ENCODE measurements around the gene SLC1A5. TPM values are rescaled to one million over a fixed set of nuclear protein-coding genes. Genes with fewer than 3 reads are reported as not detected.
A peak's percentile ranks its signal among the peaks of the same experiment; 100 is the strongest.

The SLC1A5 gene
- total RNA-seq, 2 experiments from 2014 or later, result 145 to 161 TPM

DNA sequence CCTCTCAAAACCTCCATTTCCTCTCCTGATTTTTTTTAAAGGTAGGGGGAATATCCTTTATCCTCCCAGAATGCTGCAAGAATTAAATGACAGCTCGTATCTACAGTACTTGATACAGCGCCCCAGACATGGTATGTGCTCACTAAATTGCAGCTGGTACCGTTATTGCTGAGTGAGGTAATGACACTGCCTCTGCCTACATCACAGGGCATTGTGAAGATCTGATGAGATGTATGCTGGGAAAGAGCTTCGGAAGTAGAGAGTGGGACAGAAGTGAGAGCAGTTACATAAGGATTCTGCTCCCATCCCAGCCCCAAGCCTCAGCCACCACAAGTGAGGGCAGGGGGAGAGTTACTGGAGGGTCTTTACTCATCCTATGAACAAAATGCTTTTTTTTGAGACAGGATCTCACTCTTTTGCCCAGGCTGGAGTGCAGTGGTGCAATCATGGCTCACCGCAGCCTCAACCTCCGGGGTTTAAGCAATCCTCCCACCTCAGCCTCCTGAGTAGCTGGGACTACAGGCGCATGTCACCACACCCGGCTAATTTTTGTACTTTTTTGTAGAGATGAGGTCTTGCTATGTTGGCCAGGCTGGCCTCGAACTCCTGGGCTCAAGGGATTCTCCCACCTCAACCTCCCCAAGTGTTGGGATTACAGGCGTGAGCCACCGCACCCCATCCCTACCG is 44.2 kb downstream of the SLC1A5 start:
- Histone ChIP-seq H3K4me2 (ENCODE audit: low read length) (peak overlapping the region; percentile 87), H3K4me1 (ENCODE audit: insufficient read depth, low read length, poor library complexity, severe bottlenecking) (peaks cover 35% of the 10 kb centered on the region), H3K9me3 (ENCODE audit: low read length) (no peaks in the 10 kb centered on the region), H3K27ac (ENCODE audit: low read depth, low read length, poor library complexity, severe bottlenecking) (no peak overlapping the region), H4K20me1 (ENCODE audit: insufficient read depth, low read length) (peaks cover 15% of the 10 kb centered on the region; the same call in 1 of the 2 replicates), H3K4me3 (ENCODE audit: low read depth, low read length, poor library complexity, severe bottlenecking) (peak overlapping the region; percentile 99), H3K9me2 (ENCODE audit: insufficient read depth, low read length) (no peaks in the 10 kb centered on the region), H3K79me2 (ENCODE audit: insufficient read depth, low read depth, low read length) (peaks cover 66% of the 10 kb centered on the region), H2AFZ (ENCODE audit: low read length) (no peak overlapping the region), H3K36me3 (ENCODE audit: insufficient read depth, low read length) (peaks cover 48% of the 10 kb centered on the region)
- intact Hi-C loops (cut with micrococcal nuclease; ENCODE audit: unreplicated experiment), result no loop called here
- no peak for TF ChIP-seq EZH2phosphoT487 (IDR thresholded peaks at IDR 0.05; ENCODE audit: borderline replicate concordance, low read depth, low read length)
- TF ChIP-seq, protein P1, sequence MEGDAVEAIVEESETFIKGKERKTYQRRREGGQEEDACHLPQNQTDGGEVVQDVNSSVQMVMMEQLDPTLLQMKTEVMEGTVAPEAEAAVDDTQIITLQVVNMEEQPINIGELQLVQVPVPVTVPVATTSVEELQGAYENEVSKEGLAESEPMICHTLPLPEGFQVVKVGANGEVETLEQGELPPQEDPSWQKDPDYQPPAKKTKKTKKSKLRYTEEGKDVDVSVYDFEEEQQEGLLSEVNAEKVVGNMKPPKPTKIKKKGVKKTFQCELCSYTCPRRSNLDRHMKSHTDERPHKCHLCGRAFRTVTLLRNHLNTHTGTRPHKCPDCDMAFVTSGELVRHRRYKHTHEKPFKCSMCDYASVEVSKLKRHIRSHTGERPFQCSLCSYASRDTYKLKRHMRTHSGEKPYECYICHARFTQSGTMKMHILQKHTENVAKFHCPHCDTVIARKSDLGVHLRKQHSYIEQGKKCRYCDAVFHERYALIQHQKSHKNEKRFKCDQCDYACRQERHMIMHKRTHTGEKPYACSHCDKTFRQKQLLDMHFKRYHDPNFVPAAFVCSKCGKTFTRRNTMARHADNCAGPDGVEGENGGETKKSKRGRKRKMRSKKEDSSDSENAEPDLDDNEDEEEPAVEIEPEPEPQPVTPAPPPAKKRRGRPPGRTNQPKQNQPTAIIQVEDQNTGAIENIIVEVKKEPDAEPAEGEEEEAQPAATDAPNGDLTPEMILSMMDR (conservative IDR thresholded peaks at IDR 0.05; ENCODE audit: low read length), result no peak
- POLR2A ChIA-PET, result no interaction called here
- CTCF ChIA-PET (ENCODE audit: unreplicated experiment), result no interaction called here
- BruUV-seq (replicated peaks), result no TSS peak
- no peak for DNase-seq (ENCODE audit: low spot score)

DNA sequence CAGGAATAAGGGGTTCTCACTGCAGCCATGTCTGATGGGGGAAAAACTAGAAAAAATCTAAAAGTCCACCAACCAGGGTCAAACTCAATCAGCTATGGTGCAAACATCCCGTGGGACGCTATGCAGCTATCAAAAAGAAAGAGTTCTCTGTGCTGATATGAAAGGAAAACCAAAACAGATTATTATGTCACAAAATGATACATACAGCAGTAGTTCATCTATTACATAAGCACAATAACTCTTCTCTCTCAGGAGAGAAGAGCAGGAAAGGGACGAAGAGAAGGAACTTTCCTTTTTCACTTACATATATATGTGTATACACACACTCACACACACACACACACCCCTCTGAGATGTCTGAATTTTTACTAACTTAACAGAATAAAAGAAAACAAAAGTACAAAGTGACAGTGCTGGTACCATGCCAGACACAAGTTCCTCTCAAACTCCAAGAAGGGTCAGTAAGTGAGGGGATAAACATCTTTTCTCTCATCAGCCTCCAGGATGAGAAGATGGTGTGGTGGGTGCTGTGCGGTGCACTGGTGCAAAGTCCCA is 45.4 kb downstream of the SLC1A5 start:
- Histone ChIP-seq H2AFZ (ENCODE audit: low read length) (no peak overlapping the region), H3K79me2 (ENCODE audit: insufficient read depth, low read depth, low read length) (peaks cover 66% of the 10 kb centered on the region), H4K20me1 (ENCODE audit: insufficient read depth, low read length) (peaks cover 15% of the 10 kb centered on the region; the same call in 1 of the 2 replicates), H3K4me1 (ENCODE audit: insufficient read depth, low read length, poor library complexity, severe bottlenecking) (peaks cover 35% of the 10 kb centered on the region), H3K36me3 (ENCODE audit: insufficient read depth, low read length) (peaks cover 50% of the 10 kb centered on the region), H3K4me2 (ENCODE audit: low read length) (0 out of 2 replicates have a peak overlapping the region, but pooled peaks have one; percentile 1), H3K9me2 (ENCODE audit: insufficient read depth, low read length) (no peaks in the 10 kb centered on the region), H3K4me3 (ENCODE audit: low read depth, low read length, poor library complexity, severe bottlenecking) (no peak overlapping the region), H3K9me3 (ENCODE audit: low read length) (no peaks in the 10 kb centered on the region), H3K27ac (ENCODE audit: low read depth, low read length, poor library complexity, severe bottlenecking) (no peak overlapping the region)
- DNase-seq (ENCODE audit: low spot score), result no peak
- ChIA-PET CTCF (ENCODE audit: unreplicated experiment) (no interaction called here), POLR2A (no interaction called here)
- intact Hi-C loops (cut with micrococcal nuclease; ENCODE audit: unreplicated experiment), result no loop called here
- no peak for TF ChIP-seq EZH2phosphoT487 (IDR thresholded peaks at IDR 0.05; ENCODE audit: borderline replicate concordance, low read depth, low read length)
- TF ChIP-seq, protein P1 (conservative IDR thresholded peaks at IDR 0.05; ENCODE audit: low read length), result no peak
- TSS peak; percentile 56 for BruUV-seq (replicated peaks)

DNA sequence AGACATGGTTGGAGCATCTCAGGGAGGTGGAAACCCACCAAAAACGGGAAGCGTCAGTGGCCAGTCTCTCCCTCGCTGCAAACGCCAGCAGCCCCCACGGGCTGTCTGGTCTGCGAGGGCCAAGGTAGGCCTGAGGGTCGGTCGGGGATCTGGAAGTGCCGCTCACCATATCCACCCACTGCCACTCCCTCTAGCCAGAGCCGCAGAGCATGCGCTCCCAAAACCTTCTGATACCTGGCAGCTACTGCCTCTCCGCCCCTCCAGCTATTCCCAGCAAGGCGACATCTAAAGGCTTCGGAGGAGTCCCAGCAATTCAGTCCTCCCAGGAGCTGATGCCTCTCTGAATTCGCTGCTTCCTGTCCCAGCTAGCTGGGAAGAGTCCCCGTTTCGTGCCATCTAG is 46.9 kb downstream of the SLC1A5 start:
- POLR2A ChIA-PET, result no interaction called here
- intact Hi-C loops (cut with micrococcal nuclease; ENCODE audit: unreplicated experiment), result no loop called here
- Histone ChIP-seq H2AFZ (ENCODE audit: low read length) (no peak overlapping the region), H3K27ac (ENCODE audit: low read depth, low read length, poor library complexity, severe bottlenecking) (no peak overlapping the region), H3K4me1 (ENCODE audit: insufficient read depth, low read length, poor library complexity, severe bottlenecking) (peaks cover 21% of the 10 kb centered on the region), H4K20me1 (ENCODE audit: insufficient read depth, low read length) (peaks cover 15% of the 10 kb centered on the region; the same call in 1 of the 2 replicates), H3K4me3 (ENCODE audit: low read depth, low read length, poor library complexity, severe bottlenecking) (no peak overlapping the region), H3K36me3 (ENCODE audit: insufficient read depth, low read length) (peaks cover 65% of the 10 kb centered on the region), H3K9me3 (ENCODE audit: low read length) (no peaks in the 10 kb centered on the region), H3K9me2 (ENCODE audit: insufficient read depth, low read length) (no peaks in the 10 kb centered on the region), H3K79me2 (ENCODE audit: insufficient read depth, low read depth, low read length) (peaks cover 66% of the 10 kb centered on the region), H3K4me2 (ENCODE audit: low read length) (no peak overlapping the region)
- no peak for DNase-seq (ENCODE audit: low spot score)
- CTCF ChIA-PET (ENCODE audit: unreplicated experiment), result interaction anchor here (0.6 kb wide), 1 partner anchor 83 kb away, joined by 12 read pairs; no protein-coding TSS in a partner anchor
- TF ChIP-seq, protein P1 (conservative IDR thresholded peaks at IDR 0.05; ENCODE audit: low read length), result no peak
- TF ChIP-seq EZH2phosphoT487 (IDR thresholded peaks at IDR 0.05; ENCODE audit: borderline replicate concordance, low read depth, low read length), result no peak
- BruUV-seq (replicated peaks), result no TSS peak
